Measurements from ENCODE around the gene ODAD4. TPM values are rescaled to one million over a fixed set of nuclear protein-coding genes. Genes with fewer than 3 reads are reported as not detected.
A peak's percentile ranks its signal among the peaks of the same experiment; 100 is the strongest.

The ODAD4 gene
- total RNA-seq, 1 experiment from 2014 or later: 0.98 TPM

DNA sequence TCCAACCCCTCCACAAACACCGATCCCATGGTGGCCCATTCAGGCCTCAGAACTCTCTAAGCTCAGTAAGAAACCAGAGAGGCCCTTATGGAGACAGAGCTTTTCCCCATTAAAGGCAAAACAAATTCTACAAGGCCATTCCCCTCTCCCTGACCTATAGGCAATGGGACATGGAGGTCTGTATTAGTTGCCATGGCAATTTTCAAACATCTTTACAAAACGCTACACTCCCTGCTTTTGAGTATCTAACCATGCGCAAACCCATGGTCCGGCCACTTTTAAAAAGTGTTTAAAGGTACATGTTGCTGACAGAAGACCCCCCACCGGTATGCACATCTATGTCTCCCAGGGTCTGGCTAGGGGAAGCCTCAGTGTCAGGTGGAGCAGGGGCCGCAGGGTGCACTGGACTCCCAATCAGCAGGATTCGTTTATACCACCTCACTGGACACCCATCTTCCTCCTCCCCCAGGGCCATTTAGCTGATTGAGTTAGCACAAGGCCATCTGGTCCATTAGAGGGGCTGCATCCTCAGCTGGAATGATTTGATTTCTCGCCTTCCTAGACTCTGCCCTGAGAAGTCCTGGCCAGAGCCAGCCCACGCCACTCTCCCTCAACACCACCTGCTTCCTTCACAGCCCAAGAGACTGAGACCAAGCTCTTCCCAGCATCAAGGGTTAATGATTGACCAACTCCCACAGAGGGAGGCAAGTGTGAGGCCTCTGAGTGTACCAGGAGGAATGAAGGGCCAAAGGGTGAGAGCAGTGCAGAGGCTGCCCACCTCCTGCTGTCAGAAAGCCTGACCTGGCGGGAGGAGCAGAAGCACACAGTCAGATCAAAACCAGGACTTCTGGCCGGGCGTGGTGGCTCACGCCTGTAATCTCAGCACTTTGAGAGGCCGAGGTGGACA lies 22.5 kb upstream of the ODAD4 start:
- ChIA-PET POLR2A (interaction anchor here (1.2 to 2.1 kb wide), 4 partner anchors 10 to 219 kb away, joined by 3 to 11 read pairs (median 6); partner anchors contain the start of genes ACLY, EIF1 and ODAD4), CTCF (interaction anchor here (0.6 to 1.6 kb wide), 4 partner anchors 10 to 170 kb away, joined by 3 to 16 read pairs (median 5); partner anchors contain the start of genes ACLY and JUP)
- DNase-seq: peak; percentile 81 to 93
- peaks cover 24% of the 10 kb centered on the region for H3K36me3 ChIP-seq (ENCODE audit: control insufficient read depth, insufficient read depth, low read length)
- no peaks in the 10 kb centered on the region for H3K27me3 ChIP-seq (replicated peaks; ENCODE audit: control insufficient read depth, insufficient read depth, low read length)
- no peak overlapping the region for H3K4me3 ChIP-seq (ENCODE audit: low read depth, low read length)
- H3K9me3 ChIP-seq: no peaks in the 10 kb centered on the region
- Mint-ChIP-seq H3K27me3 (ENCODE audit: insufficient read depth, unreplicated experiment) (no peaks in the 10 kb centered on the region), H3K9me3 (ENCODE audit: unreplicated experiment) (no peaks in the 10 kb centered on the region), H3K4me1 (ENCODE audit: low read depth, unreplicated experiment) (peaks cover 21% of the 10 kb centered on the region), H3K36me3 (ENCODE audit: insufficient read depth, unreplicated experiment) (peaks cover 94% of the 10 kb centered on the region), H3K4me3 (ENCODE audit: unreplicated experiment) (peak overlapping the region; percentile 51), H3K27ac (ENCODE audit: unreplicated experiment) (peak overlapping the region; percentile 80)
- TF ChIP-seq, protein P1, sequence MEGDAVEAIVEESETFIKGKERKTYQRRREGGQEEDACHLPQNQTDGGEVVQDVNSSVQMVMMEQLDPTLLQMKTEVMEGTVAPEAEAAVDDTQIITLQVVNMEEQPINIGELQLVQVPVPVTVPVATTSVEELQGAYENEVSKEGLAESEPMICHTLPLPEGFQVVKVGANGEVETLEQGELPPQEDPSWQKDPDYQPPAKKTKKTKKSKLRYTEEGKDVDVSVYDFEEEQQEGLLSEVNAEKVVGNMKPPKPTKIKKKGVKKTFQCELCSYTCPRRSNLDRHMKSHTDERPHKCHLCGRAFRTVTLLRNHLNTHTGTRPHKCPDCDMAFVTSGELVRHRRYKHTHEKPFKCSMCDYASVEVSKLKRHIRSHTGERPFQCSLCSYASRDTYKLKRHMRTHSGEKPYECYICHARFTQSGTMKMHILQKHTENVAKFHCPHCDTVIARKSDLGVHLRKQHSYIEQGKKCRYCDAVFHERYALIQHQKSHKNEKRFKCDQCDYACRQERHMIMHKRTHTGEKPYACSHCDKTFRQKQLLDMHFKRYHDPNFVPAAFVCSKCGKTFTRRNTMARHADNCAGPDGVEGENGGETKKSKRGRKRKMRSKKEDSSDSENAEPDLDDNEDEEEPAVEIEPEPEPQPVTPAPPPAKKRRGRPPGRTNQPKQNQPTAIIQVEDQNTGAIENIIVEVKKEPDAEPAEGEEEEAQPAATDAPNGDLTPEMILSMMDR (IDR thresholded peaks at IDR 0.05; ENCODE audit: insufficient read depth in 1 of 2, low read depth in 1 of 2, low read length in 1 of 2, severe bottlenecking in 1 of 2, unreplicated experiment in 1 of 2): no peak
- H3K4me1 ChIP-seq: peaks cover 30% of the 10 kb centered on the region
- BruUV-seq (replicated peaks): no TSS peak
- intact Hi-C loops (cut with micrococcal nuclease; ENCODE audit: unreplicated experiment): no loop called here

DNA sequence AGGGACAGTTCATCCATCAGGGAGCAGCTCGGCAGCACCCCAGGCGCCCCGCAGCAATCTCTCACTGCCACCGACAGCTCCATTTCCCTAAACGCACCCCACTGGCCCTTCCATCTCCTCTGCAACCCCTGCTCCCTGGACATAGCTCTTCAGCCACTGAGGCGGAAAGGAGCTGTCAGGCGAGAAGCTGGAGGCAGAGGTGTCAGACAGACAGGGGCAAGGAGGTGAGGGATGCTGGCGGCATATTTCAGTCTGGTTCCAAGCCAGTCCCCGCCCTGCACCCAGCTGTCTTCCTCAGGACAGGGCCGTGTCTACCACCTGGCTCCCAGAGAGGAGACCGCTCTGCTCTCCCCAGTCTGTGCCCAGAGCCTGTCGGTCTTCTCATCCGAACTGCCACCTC lies 21.3 kb upstream of the ODAD4 start:
- Mint-ChIP-seq H3K9me3 (ENCODE audit: unreplicated experiment) (no peaks in the 10 kb centered on the region), H3K36me3 (ENCODE audit: insufficient read depth, unreplicated experiment) (peaks cover 94% of the 10 kb centered on the region), H3K4me1 (ENCODE audit: low read depth, unreplicated experiment) (peaks cover 27% of the 10 kb centered on the region), H3K27me3 (ENCODE audit: insufficient read depth, unreplicated experiment) (no peaks in the 10 kb centered on the region), H3K27ac (ENCODE audit: unreplicated experiment) (peak overlapping the region; percentile 57), H3K4me3 (ENCODE audit: unreplicated experiment) (no peak overlapping the region)
- intact Hi-C loops (cut with micrococcal nuclease; ENCODE audit: unreplicated experiment): no loop called here
- H3K27me3 ChIP-seq (replicated peaks; ENCODE audit: control insufficient read depth, insufficient read depth, low read length): no peaks in the 10 kb centered on the region
- peaks cover 37% of the 10 kb centered on the region for H3K4me1 ChIP-seq
- BruUV-seq (replicated peaks): no TSS peak
- ChIA-PET POLR2A (interaction anchor here (1.5 to 2.1 kb wide), 2 partner anchors 9 to 10 kb away, joined by 3 to 11 read pairs; partner anchors contain the start of gene ACLY), CTCF (interaction anchor here (1.6 kb wide), 1 partner anchor 50 kb away, joined by 7 read pairs; no protein-coding TSS in a partner anchor)
- H3K4me3 ChIP-seq (ENCODE audit: low read depth, low read length): no peak overlapping the region
- peaks cover 24% of the 10 kb centered on the region for H3K36me3 ChIP-seq (ENCODE audit: control insufficient read depth, insufficient read depth, low read length)
- TF ChIP-seq, protein P1 (IDR thresholded peaks at IDR 0.05; ENCODE audit: insufficient read depth in 1 of 2, low read depth in 1 of 2, low read length in 1 of 2, severe bottlenecking in 1 of 2, unreplicated experiment in 1 of 2): no peak
- no peak for DNase-seq
- H3K9me3 ChIP-seq: no peaks in the 10 kb centered on the region

DNA sequence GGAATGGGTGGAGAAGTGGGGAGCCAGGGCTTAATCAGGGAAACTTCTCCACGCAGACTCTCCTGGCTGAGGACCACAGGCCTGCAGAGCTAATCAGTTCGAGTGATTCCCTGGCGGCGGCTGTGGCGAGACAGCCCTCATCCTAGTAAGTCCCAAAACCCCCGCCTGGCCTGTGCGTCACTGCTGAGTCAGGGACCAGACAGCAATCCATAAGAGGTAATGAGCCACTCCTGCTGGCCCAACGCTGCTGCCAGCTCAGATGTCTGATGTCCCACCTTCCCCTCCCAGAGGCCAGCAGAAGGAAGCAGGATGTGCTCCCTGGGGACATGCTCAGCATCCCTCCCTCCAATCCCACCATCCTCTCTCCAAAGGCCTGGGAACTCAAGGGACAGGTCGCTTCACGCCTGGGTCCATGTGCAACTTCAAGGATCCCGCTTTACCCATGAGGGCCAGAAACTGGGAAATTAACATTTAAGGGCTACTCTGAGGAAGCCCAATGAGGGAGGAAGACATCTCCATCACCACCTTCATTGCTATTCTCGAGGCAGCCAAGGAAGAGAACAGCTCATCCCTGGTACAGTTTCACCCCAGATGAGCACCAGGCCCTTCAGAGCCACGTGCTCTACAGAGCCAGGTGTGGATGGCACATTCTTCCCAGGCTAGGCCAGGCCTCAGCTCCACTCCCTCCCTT lies 19.6 kb upstream of the ODAD4 start:
- TF ChIP-seq, protein P1 (IDR thresholded peaks at IDR 0.05; ENCODE audit: insufficient read depth in 1 of 2, low read depth in 1 of 2, low read length in 1 of 2, severe bottlenecking in 1 of 2, unreplicated experiment in 1 of 2): no peak

More for the DNA sequence above, 19.6 kb upstream of the ODAD4 start:
- peaks cover 17% of the 10 kb centered on the region for H3K36me3 ChIP-seq (ENCODE audit: control insufficient read depth, insufficient read depth, low read length)
- H3K9me3 ChIP-seq: no peaks in the 10 kb centered on the region
- intact Hi-C loops (cut with micrococcal nuclease; ENCODE audit: unreplicated experiment): no loop called here
- H3K27me3 ChIP-seq (replicated peaks; ENCODE audit: control insufficient read depth, insufficient read depth, low read length): no peaks in the 10 kb centered on the region
- peaks cover 47% of the 10 kb centered on the region for H3K4me1 ChIP-seq
- H3K27ac Mint-ChIP-seq (ENCODE audit: unreplicated experiment): no peak overlapping the region
- BruUV-seq (replicated peaks): no TSS peak
- DNase-seq: no peak
- H3K4me3 Mint-ChIP-seq (ENCODE audit: unreplicated experiment): no peak overlapping the region
- ChIA-PET CTCF (no interaction called here), POLR2A (no interaction called here)
- no peaks in the 10 kb centered on the region for H3K9me3 Mint-ChIP-seq (ENCODE audit: unreplicated experiment)
- H3K4me3 ChIP-seq (ENCODE audit: low read depth, low read length): no peak overlapping the region
- peaks cover 92% of the 10 kb centered on the region for H3K36me3 Mint-ChIP-seq (ENCODE audit: insufficient read depth, unreplicated experiment)
- peaks cover 45% of the 10 kb centered on the region for H3K4me1 Mint-ChIP-seq (ENCODE audit: low read depth, unreplicated experiment)
- no peaks in the 10 kb centered on the region for H3K27me3 Mint-ChIP-seq (ENCODE audit: insufficient read depth, unreplicated experiment)

Data from Caco-2 (cell line).